Left cardiac atrium (tissue), 4 donors: ENCODE measurements around the gene RIMBP2. TPM values are rescaled to one million over a fixed set of nuclear protein-coding genes. Genes with fewer than 3 reads are reported as not detected.

Experiments used
- ATAC-seq, 2 donors: fragments of 200-7000 bp; cut with Tn5 transposase; one replicate each; pipeline ENCODE4 v1.9.1; 2020; ENCODE audit warnings: mild to moderate bottlenecking in 2 of 2, moderate library complexity in 2 of 2
- DNase-seq: peaks from one replicate; pipeline ENCODE4 v3.0.0-alpha.2; 2020
- intact Hi-C, 2 donors: fragments of 100-400 bp; cut with DNase I; formaldehyde crosslinking; loops; one replicate each; pipeline versions ENCODE4 v1.14.1 to v1.15.1; 2022 to 2023
- total RNA-seq, 2 donors: library from RNA; stranded (reverse); fragmentation: NEBNext Ultra II Directional; extraction: Animal tissue kit (Norgen Biotek cat#: 25700); gene quantifications; one replicate each; pipeline ENCODE4 v1.2.1, GENCODE V29; 2021
- donor health status: DM: no; HTN: yes; CAD: no.
- donor health status: DM: no; HTN: yes; CAD: no; lungs with severe emphysema.
- donor health status: DM: yes; HTN: yes; CAD: no.
- donor health status: Dilated cardiomyopathy.

The RIMBP2 gene
- total RNA-seq, 2 donors from 2014 or later, result 0.31 to 0.44 TPM

GRCh38 chr12:130537655-130538054 is 178.4 kb downstream of the RIMBP2 start:
- intact Hi-C loops, result no loop called here
- ATAC-seq, result no peak
- DNase-seq, result no peak

- ATAC-seq (no peak), DNase-seq (no peak)
- intact Hi-C loops, result no loop called here
Measured at GRCh38 chr12:130537051-130537450, 179.0 kb downstream of the RIMBP2 start.

GRCh38 chr12:130530429-130530828 is 185.7 kb downstream of the RIMBP2 start:
- ATAC-seq (no peak), DNase-seq (no peak)
- intact Hi-C loops, result no loop called here

GRCh38 chr12:130529781-130530180 is 186.3 kb downstream of the RIMBP2 start:
- intact Hi-C loops, result no loop called here
- no peak for ATAC-seq
- no peak for DNase-seq

GRCh38 chr12:130527239-130527638 is 188.9 kb downstream of the RIMBP2 start:
- DNase-seq (no peak), ATAC-seq (no peak)
- intact Hi-C loops, result no loop called here

- ATAC-seq (no peak), DNase-seq (no peak)
- intact Hi-C loops, result no loop called here
Measured at GRCh38 chr12:130526813-130527212, 189.3 kb downstream of the RIMBP2 start.

- DNase-seq (no peak), ATAC-seq (no peak)
- intact Hi-C loops, result no loop called here
Measured at GRCh38 chr12:130525384-130526172, 190.5 kb downstream of the RIMBP2 start.

GRCh38 chr12:130524759-130525158 is 191.3 kb downstream of the RIMBP2 start:
- DNase-seq (no peak), ATAC-seq (no peak)
- intact Hi-C loops, result no loop called here

GRCh38 chr12:130523863-130524614 is 192.1 kb downstream of the RIMBP2 start:
- DNase-seq, result no peak
- no peak for ATAC-seq
- intact Hi-C loops, result no loop called here

- ATAC-seq (no peak), DNase-seq (no peak)
- intact Hi-C loops, result no loop called here
Measured at GRCh38 chr12:130523208-130523607, 192.9 kb downstream of the RIMBP2 start.

- intact Hi-C loops, result no loop called here
- ATAC-seq, result no peak
- no peak for DNase-seq
Measured at GRCh38 chr12:130522244-130522834, 193.8 kb downstream of the RIMBP2 start.

- intact Hi-C loops, result no loop called here
- ATAC-seq (no peak), DNase-seq (no peak)
Measured at GRCh38 chr12:130521375-130522124, 194.5 kb downstream of the RIMBP2 start.

- DNase-seq, result no peak
- no peak for ATAC-seq
- intact Hi-C loops, result no loop called here
Measured at GRCh38 chr12:130520784-130521183, 195.3 kb downstream of the RIMBP2 start.

GRCh38 chr12:130517588-130517987 is 198.5 kb downstream of the RIMBP2 start:
- ATAC-seq (no peak), DNase-seq (no peak)
- intact Hi-C loops, result no loop called here

- no peak for ATAC-seq
Measured at GRCh38 chr12:130514149-130514551, 201.9 kb downstream of the RIMBP2 start.

GRCh38 chr12:130513556-130513955 is 202.5 kb downstream of the RIMBP2 start:
- DNase-seq (no peak), ATAC-seq (no peak)
- intact Hi-C loops, result no loop called here

More at GRCh38 chr12:130514149-130514551, 201.9 kb downstream of the RIMBP2 start:
- no peak for DNase-seq
- intact Hi-C loops, result no loop called here

GRCh38 chr12:130511285-130511684 is 204.8 kb downstream of the RIMBP2 start:
- intact Hi-C loops, result no loop called here
- DNase-seq (no peak), ATAC-seq (no peak)

GRCh38 chr12:130509454-130509853 is 206.6 kb downstream of the RIMBP2 start:
- ATAC-seq (no peak), DNase-seq (no peak)
- intact Hi-C loops, result no loop called here

- intact Hi-C loops, result no loop called here
- ATAC-seq (no peak), DNase-seq (no peak)
Measured at GRCh38 chr12:130508847-130509246, 207.3 kb downstream of the RIMBP2 start.

GRCh38 chr12:130508318-130508717 is 207.8 kb downstream of the RIMBP2 start:
- DNase-seq (no peak), ATAC-seq (no peak)
- intact Hi-C loops, result no loop called here
